NCI-H510A treated with DMSO at 0.1 percent for 48 hours (cell line): Measurements from ENCODE around the gene ZNF559.

ENCODE experiments used
- DNase-seq: peaks from one replicate; lab custom pipeline; 2025; lab: John Stamatoyannopoulos, UW

The ZNF559 gene

GRCh38 chr19:9353011-9353410 is 29.0 kb downstream of the ZNF559 start:
- no peak for DNase-seq

DNA sequence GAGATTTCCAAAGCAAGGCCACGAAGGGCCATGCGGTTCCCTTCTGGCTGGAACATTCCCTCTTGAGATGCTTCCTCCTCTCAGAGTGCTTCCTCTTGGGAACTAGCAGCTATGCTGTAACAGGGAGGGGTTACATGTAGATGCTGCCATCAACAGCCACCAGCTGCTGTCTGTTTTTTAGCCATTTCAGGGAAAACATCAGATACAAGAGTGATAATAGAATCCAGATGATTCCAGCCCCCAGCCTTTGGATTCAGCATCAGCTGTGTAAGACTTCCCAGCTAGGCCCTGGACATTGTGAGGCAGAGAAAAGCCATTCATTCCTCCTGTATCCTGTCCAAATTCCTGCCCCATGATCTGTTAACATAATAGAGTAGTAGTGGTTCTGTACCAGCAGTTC is 30.7 kb downstream of the ZNF559 start:
- DNase-seq = no peak

DNA sequence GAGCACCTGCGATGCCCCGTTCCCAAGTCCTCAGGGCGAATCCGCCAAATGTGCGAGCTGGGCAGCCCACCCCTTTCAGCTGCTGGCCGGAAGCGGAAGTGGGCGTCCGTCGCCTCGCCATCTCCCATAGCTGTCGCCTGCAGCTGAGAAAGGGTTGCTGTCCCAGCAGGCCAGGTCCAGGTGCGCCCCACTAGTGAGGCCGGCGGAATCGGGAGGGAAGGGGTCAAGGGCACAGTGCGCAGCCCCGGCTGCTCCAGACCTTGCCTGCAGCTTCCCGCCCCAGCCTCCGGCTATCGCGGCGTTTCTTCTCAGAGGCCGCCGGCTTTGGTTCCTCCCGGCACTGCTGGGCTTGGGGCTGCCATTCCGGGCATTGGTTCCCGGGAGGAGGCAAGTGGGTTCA is 38.9 kb downstream of the ZNF559 start, which contains the start of gene ZNF177:
Gene ZNF177, plus strand, starts transcription at position 109 of the 400 bp plus-strand sequence. CDS start 15,299 bp downstream, outside the sequence.
- no peak for DNase-seq

- no peak for DNase-seq
Measured at GRCh38 chr19:9370738-9371619, 47.0 kb downstream of the ZNF559 start.

DNA sequence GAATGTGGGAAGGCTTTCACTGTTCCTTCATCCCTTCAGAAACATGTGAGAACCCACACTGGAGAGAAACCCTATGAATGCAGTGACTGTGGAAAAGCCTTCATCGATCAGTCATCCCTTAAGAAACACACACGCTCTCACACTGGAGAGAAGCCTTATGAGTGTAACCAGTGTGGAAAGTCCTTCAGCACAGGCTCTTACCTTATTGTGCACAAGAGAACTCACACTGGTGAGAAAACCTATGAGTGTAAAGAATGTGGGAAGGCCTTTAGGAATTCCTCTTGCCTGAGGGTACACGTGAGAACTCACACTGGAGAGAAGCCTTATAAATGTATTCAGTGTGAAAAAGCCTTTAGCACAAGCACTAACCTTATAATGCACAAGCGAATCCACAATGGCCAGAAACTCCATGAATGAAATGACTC is 57.4 kb downstream of the ZNF559 start:
- no peak for DNase-seq
